Adrenal gland (tissue), 5 donors: ENCODE measurements around the gene SFXN5.

Experiments
- CTCF ChIP-seq, 6 experiments: fragments of 450-650 bp in 4 of 6; fragments of 200-600 bp in 2 of 6; sonication (generic) in 1 of 6; IDR thresholded peaks; 1 replicate in 5 of 6; 2 replicates in 1 of 6; pipeline versions ENCODE4 v1.5.1 to v1.8.0; 2016 to 2021; ENCODE audit warnings: antibody characterized with exemption in 6 of 6, mild to moderate bottlenecking in 2 of 6, moderate library complexity in 1 of 6
- POLR2A ChIP-seq, 2 donors: fragments of 450-650 bp; IDR thresholded peaks; one replicate each; pipeline ENCODE4 v1.6.1; 2017; ENCODE audit warnings: antibody characterized with exemption in 2 of 2, mild to moderate bottlenecking in 2 of 2, moderate library complexity in 1 of 2
- donor health status: DM: no; HTN: no; CAD: no.

- no peak for TF ChIP-seq CTCF (IDR thresholded peaks at IDR 0.05)
- TF ChIP-seq POLR2A (IDR thresholded peaks at IDR 0.05) = no peak
Measured at GRCh38 chr2:73021371-73022010, 50.0 kb downstream of the SFXN5 start.
